PC-3 (cell line): ENCODE measurements around the gene ARHGAP18. TPM values are rescaled to one million over a fixed set of nuclear protein-coding genes. Genes with fewer than 3 reads are reported as not detected.

Experiments
- ATAC-seq: fragments of 200-7000 bp; cut with Tn5 transposase; 2 replicates; pipeline ENCODE4 v1.9.1; 2020; ENCODE audit warnings: mild to moderate bottlenecking, moderate library complexity
- BruUV-seq: library from RNA; stranded (reverse); fragments of 400-500 nt; replicated peaks from 2 replicates; lab custom pipeline; 2021; lab: Mats Ljungman, UMichigan
- CTCF ChIA-PET: fragments of 300-600 bp; sonication (Branson Sonifier 250); formaldehyde crosslinking; loops from one replicate; lab custom pipeline; 2022; ENCODE audit warnings: antibody characterized with exemption; lab: Charles Lee
- POLR2A ChIA-PET: fragments of 300-600 bp; sonication (Branson Sonifier 250); formaldehyde crosslinking; loops from one replicate; lab custom pipeline; 2022; ENCODE audit warnings: antibody characterized with exemption; ENCODE audit not compliant: unreplicated experiment; lab: Charles Lee
- DNase-seq: peaks from one replicate; pipeline ENCODE4 v3.0.0-alpha.2; 2015
- H2AFZ ChIP-seq: fragments of 300-600 bp; sonication (generic); 2 replicates; pipeline ENCODE4 v1.6.0; 2016; ENCODE audit warnings: antibody characterized with exemption, low read length
- H3F3A ChIP-seq: fragments of 300-600 bp; sonication (generic); one replicate; pipeline ENCODE4 v1.6.0; 2017; ENCODE audit warnings: antibody characterized with exemption, low read length, control low read depth, mild to moderate bottlenecking; ENCODE audit not compliant: unreplicated experiment
- H3K27ac ChIP-seq: fragments of 300-600 bp; sonication (generic); 2 replicates; pipeline ENCODE4 v1.5.1; 2016; ENCODE audit warnings: mild to moderate bottlenecking, low read length
- H3K27me3 ChIP-seq: fragments of 300-600 bp; sonication (generic); 2 replicates; pipeline ENCODE4 v1.6.1; 2016; ENCODE audit warnings: low read length, mixed read lengths
- H3K36me3 ChIP-seq: fragments of 300-600 bp; sonication (generic); 2 replicates; pipeline ENCODE4 v1.6.1; 2016; ENCODE audit warnings: low read depth, mixed run types, low read length, mixed read lengths
- H3K4me1 ChIP-seq: fragments of 300-600 bp; sonication (generic); 2 replicates; pipeline ENCODE4 v1.5.1; 2016; ENCODE audit warnings: low read length; ENCODE audit not compliant: insufficient read depth
- H3K4me2 ChIP-seq: fragments of 300-600 bp; sonication (generic); 2 replicates; pipeline ENCODE4 v1.6.0; 2016; ENCODE audit warnings: low read length
- H3K4me3 ChIP-seq: fragments of 300-600 bp; sonication (generic); 2 replicates; pipeline ENCODE4 v1.5.1; 2016; ENCODE audit warnings: mild to moderate bottlenecking, low read length, mixed read lengths
- H3K79me2 ChIP-seq: fragments of 300-600 bp; sonication (generic); 2 replicates; pipeline ENCODE4 v1.6.1; 2017; ENCODE audit warnings: low read length, mixed read lengths
- H3K9ac ChIP-seq: fragments of 300-600 bp; sonication (generic); 2 replicates; pipeline ENCODE4 v1.6.0; 2016; ENCODE audit warnings: mild to moderate bottlenecking, low read length
- H3K9me2 ChIP-seq: fragments of 300-600 bp; sonication (generic); replicated peaks from 2 replicates; pipeline ENCODE4 v1.6.1; 2016; ENCODE audit warnings: mixed run types, low read length, mixed read lengths
- H3K9me3 ChIP-seq: fragments of 300-600 bp; sonication (generic); 2 replicates; pipeline ENCODE4 v1.6.1; 2016; ENCODE audit warnings: low read length, mixed read lengths
- H4K20me1 ChIP-seq: fragments of 300-600 bp; sonication (generic); 2 replicates; pipeline ENCODE4 v1.6.1; 2016; ENCODE audit warnings: low read length, mixed read lengths
- EZH2 ChIP-seq: fragments of 300-600 bp; sonication (generic); IDR thresholded peaks from one replicate; pipeline ENCODE4 v1.6.1; 2017; ENCODE audit warnings: antibody characterized with exemption, mild to moderate bottlenecking, low read length; ENCODE audit not compliant: unreplicated experiment
- EZH2phosphoT487 ChIP-seq: fragments of 300-600 bp; sonication (generic); IDR thresholded peaks from 2 replicates; pipeline ENCODE4 v1.6.1; 2018; ENCODE audit warnings: mild to moderate bottlenecking, antibody characterized with exemption, low read length, borderline replicate concordance
- intact Hi-C: fragments of 100-400 bp; cut with micrococcal nuclease; formaldehyde crosslinking; loops from 2 replicates; pipeline ENCODE4 v1.9.0; 2023
- total RNA-seq: library from RNA; depleted of rRNA; stranded (reverse); fragments of >200 nt; gene quantifications from 2 replicates; pipeline ENCODE4 v1.2.3, GENCODE V29; 2014
- TF ChIP-seq, protein P1 (sequence below): fragments of 300-600 bp; sonication (generic); conservative IDR thresholded peaks from 2 replicates; pipeline ENCODE4 v1.5.1; 2017; ENCODE audit warnings: antibody characterized with exemption, low read depth, mild to moderate bottlenecking, low read length

The ARHGAP18 gene
- total RNA-seq, 1 experiment from 2014 or later: 5.9 TPM

DNA sequence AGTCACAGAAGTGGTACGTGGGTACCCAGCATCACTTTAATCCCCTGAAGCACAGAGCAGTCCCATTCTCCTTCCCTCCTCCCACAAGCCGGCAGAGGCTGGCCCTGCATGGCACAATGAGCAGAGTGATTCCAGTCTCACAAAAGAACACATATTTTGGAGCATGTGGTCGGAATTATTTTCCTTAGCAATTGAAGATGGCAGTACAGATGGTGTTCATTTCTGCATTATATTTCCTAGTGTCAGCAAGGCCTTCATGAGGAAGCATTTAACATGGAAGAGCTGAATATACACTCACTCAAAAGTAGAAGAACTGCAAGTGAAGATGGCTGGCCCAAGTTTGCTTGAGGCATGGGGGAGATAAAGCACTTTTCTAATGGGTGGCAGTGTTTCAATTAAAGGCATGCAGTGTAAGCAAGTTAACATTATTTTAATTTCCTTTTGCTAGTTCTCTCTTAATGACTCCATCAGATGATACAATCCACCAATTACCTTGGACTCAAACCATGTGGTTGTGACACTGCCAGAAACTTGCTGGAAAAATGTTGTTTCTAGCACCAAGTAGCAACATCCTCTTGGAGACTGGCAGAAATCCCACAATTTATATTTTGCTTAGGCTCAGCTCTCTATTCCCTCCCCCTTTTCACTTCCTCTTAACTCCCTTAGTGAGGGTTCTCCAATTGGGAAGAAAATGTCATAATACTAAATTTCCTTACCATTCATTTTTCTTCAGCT, 74.4 kb downstream of the ARHGAP18 start:
- Histone ChIP-seq H3K9me2 (no peaks in the 10 kb centered on the region), H3K4me2 (no peak overlapping the region), H3K9me3 (no peaks in the 10 kb centered on the region), H3K4me3 (no peak overlapping the region), H3K9ac (no peak overlapping the region), H3K36me3 (no peaks in the 10 kb centered on the region), H3K27me3 (no peaks in the 10 kb centered on the region), H2AFZ (no peak overlapping the region), H3K4me1 (peaks cover 13% of the 10 kb centered on the region), H3K79me2 (no peaks in the 10 kb centered on the region), H3F3A (no peaks in the 10 kb centered on the region), H3K27ac (no peak overlapping the region), H4K20me1 (no peaks in the 10 kb centered on the region)
- DNase-seq (no peak), ATAC-seq (no peak)
- ChIA-PET CTCF (no interaction called here), POLR2A (no interaction called here)
- no TSS peak for BruUV-seq
- intact Hi-C loops: no loop called here
- TF ChIP-seq EZH2 (no peak), EZH2phosphoT487 (no peak)
- TF ChIP-seq, protein P1, sequence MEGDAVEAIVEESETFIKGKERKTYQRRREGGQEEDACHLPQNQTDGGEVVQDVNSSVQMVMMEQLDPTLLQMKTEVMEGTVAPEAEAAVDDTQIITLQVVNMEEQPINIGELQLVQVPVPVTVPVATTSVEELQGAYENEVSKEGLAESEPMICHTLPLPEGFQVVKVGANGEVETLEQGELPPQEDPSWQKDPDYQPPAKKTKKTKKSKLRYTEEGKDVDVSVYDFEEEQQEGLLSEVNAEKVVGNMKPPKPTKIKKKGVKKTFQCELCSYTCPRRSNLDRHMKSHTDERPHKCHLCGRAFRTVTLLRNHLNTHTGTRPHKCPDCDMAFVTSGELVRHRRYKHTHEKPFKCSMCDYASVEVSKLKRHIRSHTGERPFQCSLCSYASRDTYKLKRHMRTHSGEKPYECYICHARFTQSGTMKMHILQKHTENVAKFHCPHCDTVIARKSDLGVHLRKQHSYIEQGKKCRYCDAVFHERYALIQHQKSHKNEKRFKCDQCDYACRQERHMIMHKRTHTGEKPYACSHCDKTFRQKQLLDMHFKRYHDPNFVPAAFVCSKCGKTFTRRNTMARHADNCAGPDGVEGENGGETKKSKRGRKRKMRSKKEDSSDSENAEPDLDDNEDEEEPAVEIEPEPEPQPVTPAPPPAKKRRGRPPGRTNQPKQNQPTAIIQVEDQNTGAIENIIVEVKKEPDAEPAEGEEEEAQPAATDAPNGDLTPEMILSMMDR: no peak

DNA sequence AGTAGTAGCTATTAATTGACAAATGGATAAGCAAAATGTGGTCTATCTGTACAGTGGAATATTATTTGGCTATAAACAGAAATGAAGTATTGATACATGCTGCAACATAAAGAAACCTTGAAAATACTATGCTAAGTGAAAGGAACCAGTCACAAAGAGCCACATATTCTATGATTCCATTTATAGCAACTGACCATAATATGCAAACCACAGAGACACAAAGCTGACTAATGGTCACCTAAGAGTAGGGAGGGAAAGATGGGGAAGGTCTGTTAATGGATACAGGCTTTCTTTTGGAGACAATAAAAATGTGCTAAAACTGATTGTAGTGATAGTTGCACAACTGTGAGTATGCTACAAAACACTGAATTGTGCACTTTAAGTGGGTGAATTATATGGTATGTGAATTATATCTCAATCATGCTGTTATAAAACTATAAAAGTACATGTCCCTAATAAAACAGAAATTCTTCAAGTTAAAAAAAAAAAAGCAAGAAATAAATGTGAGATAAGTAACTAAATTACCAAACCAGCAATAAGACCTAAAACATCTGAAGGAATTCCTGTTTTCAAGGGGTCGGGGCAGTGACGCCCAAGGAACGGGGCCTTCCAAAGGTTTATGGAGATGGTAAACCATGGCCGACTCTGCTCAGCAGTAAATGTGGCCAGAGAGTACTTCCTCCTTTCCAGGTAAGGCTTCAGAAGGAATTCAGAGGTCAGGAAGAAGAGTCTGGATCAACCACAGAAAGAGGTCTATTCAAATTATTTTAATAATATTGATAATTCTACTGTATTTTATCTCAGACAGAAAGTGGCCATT, 75.4 kb downstream of the ARHGAP18 start:
- intact Hi-C loops: no loop called here
- no TSS peak for BruUV-seq
- H3K9me2 ChIP-seq: no peaks in the 10 kb centered on the region
- H3K4me1 ChIP-seq: peaks cover 13% of the 10 kb centered on the region
- ChIA-PET CTCF (no interaction called here), POLR2A (no interaction called here)
- no peak overlapping the region for H3K4me3 ChIP-seq
- H3K79me2 ChIP-seq: no peaks in the 10 kb centered on the region
- TF ChIP-seq, protein P1: no peak
- TF ChIP-seq EZH2phosphoT487: no peak
- no peak for TF ChIP-seq EZH2
- no peaks in the 10 kb centered on the region for H3K9me3 ChIP-seq
- H4K20me1 ChIP-seq: no peaks in the 10 kb centered on the region
- no peak for DNase-seq
- no peak overlapping the region for H3K27ac ChIP-seq
- H3K27me3 ChIP-seq: no peaks in the 10 kb centered on the region
- no peak overlapping the region for H3K4me2 ChIP-seq
- ATAC-seq: no peak
- H3K36me3 ChIP-seq: no peaks in the 10 kb centered on the region
- no peak overlapping the region for H2AFZ ChIP-seq
- no peaks in the 10 kb centered on the region for H3F3A ChIP-seq
- H3K9ac ChIP-seq: no peak overlapping the region
